ENCODE data around the gene HCFC1R1.
"Not testable (repeated sequence)": the region's sequence is repeated elsewhere in the genome, so short reads cannot be mapped to it uniquely, and the experiment has no call there.

Gene HCFC1R1

GRCh38 chr16:3023669-3024478 is at the start of gene HCFC1R1, which contains the start of gene THOC6:
HCFC1R1 (minus strand) TSS chr16:3023942; CDS start chr16:3023941, 1 bp downstream.
THOC6 (plus strand) TSS chr16:3024035; CDS start chr16:3024327, 292 bp downstream.
- no peaks in the 10 kb centered on the region for H3K9me3 ChIP-seq (ENCODE audit: insufficient read depth, low read depth, low read length)
- peaks cover 30% of the 10 kb centered on the region for H3K79me2 ChIP-seq (ENCODE audit: insufficient read depth, low read length)
- no peaks in the 10 kb centered on the region for H3K9me2 ChIP-seq (replicated peaks; ENCODE audit: low read depth, low read length)
- peaks cover 15% of the 10 kb centered on the region for H3K4me1 ChIP-seq (ENCODE audit: insufficient read depth, low read length, poor library complexity, severe bottlenecking)
- peak within 1 kb of the TSS; percentile 62 for H3K9ac ChIP-seq (ENCODE audit: low read depth, low read length, poor library complexity, severe bottlenecking)
- no peak for TF ChIP-seq CTCF (conservative IDR thresholded peaks at IDR 0.05; ENCODE audit: low read length)
- no peak for TF ChIP-seq EZH2phosphoT487 (IDR thresholded peaks at IDR 0.05; ENCODE audit: borderline replicate concordance)
- H4K20me1 ChIP-seq (ENCODE audit: insufficient read depth, low read length, poor library complexity, severe bottlenecking) = peaks cover 12% of the 10 kb centered on the region
- H3K27me3 ChIP-seq (ENCODE audit: insufficient read depth, low read length, poor library complexity, severe bottlenecking) = no peaks in the 10 kb centered on the region
- H3F3A ChIP-seq (ENCODE audit: low read depth) = no peaks in the 10 kb centered on the region
- H2AFZ ChIP-seq (ENCODE audit: low read length) = peak within 1 kb of the TSS; percentile 60
- peak within 1 kb of the TSS; percentile 75 for H3K4me3 ChIP-seq (ENCODE audit: low read length, poor library complexity, severe bottlenecking)
- H3K4me2 ChIP-seq (ENCODE audit: low read depth, low read length, poor library complexity, severe bottlenecking) = peak within 1 kb of the TSS; percentile 85
- no peaks in the 10 kb centered on the region for H3K36me3 ChIP-seq (ENCODE audit: insufficient read depth, low read length)

GRCh38 chr16:3073448-3073847 is 49.7 kb upstream of the HCFC1R1 start:
- Histone ChIP-seq H3K9me3 (ENCODE audit: insufficient read depth, low read depth, low read length) (no peaks in the 10 kb centered on the region), H3K9me2 (replicated peaks; ENCODE audit: low read depth, low read length) (no peaks in the 10 kb centered on the region), H3K4me1 (ENCODE audit: insufficient read depth, low read length, poor library complexity, severe bottlenecking) (peaks cover 53% of the 10 kb centered on the region), H3F3A (ENCODE audit: low read depth) (peaks cover 14% of the 10 kb centered on the region), H3K27me3 (ENCODE audit: insufficient read depth, low read length, poor library complexity, severe bottlenecking) (no peaks in the 10 kb centered on the region), H3K79me2 (ENCODE audit: insufficient read depth, low read length) (peaks cover 9% of the 10 kb centered on the region; the same call in 1 of the 2 replicates), H3K9ac (ENCODE audit: low read depth, low read length, poor library complexity, severe bottlenecking) (peak overlapping the region; percentile 100), H3K4me3 (ENCODE audit: low read length, poor library complexity, severe bottlenecking) (peak overlapping the region; percentile 91), H3K36me3 (ENCODE audit: insufficient read depth, low read length) (no peaks in the 10 kb centered on the region), H4K20me1 (ENCODE audit: insufficient read depth, low read length, poor library complexity, severe bottlenecking) (no peaks in the 10 kb centered on the region), H2AFZ (ENCODE audit: low read length) (no peak overlapping the region), H3K4me2 (ENCODE audit: low read depth, low read length, poor library complexity, severe bottlenecking) (peak overlapping the region; percentile 91)
- no peak for TF ChIP-seq EZH2phosphoT487 (IDR thresholded peaks at IDR 0.05; ENCODE audit: borderline replicate concordance)
- TF ChIP-seq CTCF (conservative IDR thresholded peaks at IDR 0.05; ENCODE audit: low read length) = no peak

- Histone ChIP-seq H3K79me2 (ENCODE audit: insufficient read depth, low read length) (peaks cover 16% of the 10 kb centered on the region; the same call in 1 of the 2 replicates), H3K9ac (ENCODE audit: low read depth, low read length, poor library complexity, severe bottlenecking) (peak overlapping the region; percentile 100), H3K4me1 (ENCODE audit: insufficient read depth, low read length, poor library complexity, severe bottlenecking) (peaks cover 47% of the 10 kb centered on the region), H3F3A (ENCODE audit: low read depth) (peaks cover 14% of the 10 kb centered on the region)
- not testable (repeated sequence) for H3K9me3 ChIP-seq (ENCODE audit: insufficient read depth, low read depth, low read length); H2AFZ ChIP-seq (ENCODE audit: low read length); H3K4me2 ChIP-seq (ENCODE audit: low read depth, low read length, poor library complexity, severe bottlenecking); H3K4me3 ChIP-seq (ENCODE audit: low read length, poor library complexity, severe bottlenecking); H3K27me3 ChIP-seq (ENCODE audit: insufficient read depth, low read length, poor library complexity, severe bottlenecking); H4K20me1 ChIP-seq (ENCODE audit: insufficient read depth, low read length, poor library complexity, severe bottlenecking); H3K9me2 ChIP-seq (replicated peaks; ENCODE audit: low read depth, low read length); H3K36me3 ChIP-seq (ENCODE audit: insufficient read depth, low read length)
- TF ChIP-seq CTCF (conservative IDR thresholded peaks at IDR 0.05; ENCODE audit: low read length) = peak; percentile 31
These were observed 49.0 kb upstream of the HCFC1R1 start for GRCh38 chr16:3072576-3073263.

- not testable (repeated sequence) for H3K36me3 ChIP-seq (ENCODE audit: insufficient read depth, low read length); H3F3A ChIP-seq (ENCODE audit: low read depth); H4K20me1 ChIP-seq (ENCODE audit: insufficient read depth, low read length, poor library complexity, severe bottlenecking); H3K4me2 ChIP-seq (ENCODE audit: low read depth, low read length, poor library complexity, severe bottlenecking); H3K27me3 ChIP-seq (ENCODE audit: insufficient read depth, low read length, poor library complexity, severe bottlenecking); H3K4me3 ChIP-seq (ENCODE audit: low read length, poor library complexity, severe bottlenecking); H3K9me3 ChIP-seq (ENCODE audit: insufficient read depth, low read depth, low read length); H2AFZ ChIP-seq (ENCODE audit: low read length); H3K9me2 ChIP-seq (replicated peaks; ENCODE audit: low read depth, low read length)
- peaks cover 22% of the 10 kb centered on the region; the same call in 1 of the 2 replicates for H3K79me2 ChIP-seq (ENCODE audit: insufficient read depth, low read length)
- peaks cover 42% of the 10 kb centered on the region for H3K4me1 ChIP-seq (ENCODE audit: insufficient read depth, low read length, poor library complexity, severe bottlenecking)
- H3K9ac ChIP-seq (ENCODE audit: low read depth, low read length, poor library complexity, severe bottlenecking) = peak overlapping the region; percentile 32
These were observed 48.4 kb upstream of the HCFC1R1 start for GRCh38 chr16:3072148-3072547.

All from Loucy (cell line).